Right lobe of liver (tissue), 6 donors: Measurements from ENCODE around the gene SH2B2. TPM values are rescaled to one million over a fixed set of nuclear protein-coding genes. Genes with fewer than 3 reads are reported as not detected.

ENCODE experiments used
- ATAC-seq, 4 donors: fragments of 200-7000 bp; cut with Tn5 transposase; one replicate each; pipeline ENCODE4 v1.9.1; 2020; ENCODE audit warnings: mild to moderate bottlenecking in 4 of 4, moderate library complexity in 4 of 4
- DNase-seq, 3 donors: peaks; one replicate each; pipeline ENCODE4 v3.0.0-alpha.2; 2020
- H3K27ac ChIP-seq, 3 donors: fragments of 200-600 bp; one replicate each; pipeline ENCODE4 v1.8.0; 2022
- H3K27me3 ChIP-seq, 2 donors: fragments of 200-600 bp; one replicate each; pipeline ENCODE4 v1.8.0; 2022
- H3K36me3 ChIP-seq, 4 donors: fragments of 200-600 bp; sonication (generic) in 1 of 4; one replicate each; pipeline versions ENCODE4 v1.5.1 to v1.8.0; 2017 to 2022; ENCODE audit warnings: control low read depth in 1 of 4
- H3K4me1 ChIP-seq, 4 donors: fragments of 200-600 bp; sonication (generic) in 1 of 4; one replicate each; pipeline versions ENCODE4 v1.5.1 to v1.8.0; 2017 to 2022; ENCODE audit warnings: control low read depth in 1 of 4
- H3K4me3 ChIP-seq, 3 donors: fragments of 200-600 bp; one replicate each; pipeline ENCODE4 v1.8.0; 2022
- H3K9me3 ChIP-seq, 4 donors: fragments of 200-600 bp; sonication (generic) in 1 of 4; one replicate each; pipeline versions ENCODE4 v1.5.1 to v1.8.0; 2017 to 2022; ENCODE audit warnings: control low read depth in 1 of 4
- POLR2A ChIP-seq: fragments of 450-650 bp; IDR thresholded peaks from one replicate; pipeline ENCODE4 v1.6.1; 2017; ENCODE audit warnings: antibody characterized with exemption, mild to moderate bottlenecking
- WGBS: methylation state at CpG from one replicate; pipeline ENCODE4 v1.1.6; 2018; ENCODE audit warnings: low coverage, low lambda C conversion rate; ENCODE audit not compliant: insufficient coverage; ENCODE audit errors: missing lambda C conversion rate; 5-methylcytosine and 5-hydroxymethylcytosine counted together
- intact Hi-C, 2 donors: fragments of 100-400 bp; cut with DNase I; formaldehyde crosslinking; loops; one replicate each; pipeline versions ENCODE4 v1.11.2 to v1.14.1; 2022
- total RNA-seq, 6 experiments: library from RNA; depleted of rRNA in 2 of 6; stranded (reverse); fragments of >200 nt in 2 of 6; fragmentation: NEBNext Ultra II Directional in 3 of 6; extraction: Animal tissue kit (Norgen Biotek cat#: 25700) in 3 of 6; gene quantifications; one replicate each; pipeline versions ENCODE4 v1.1.0 to v1.2.4, GENCODE V29; 2016 to 2023
- TF ChIP-seq, protein P1 (sequence below), 4 donors: fragments of 200-600 bp in 3 of 4; fragments of 450-650 bp in 1 of 4; IDR thresholded peaks; one replicate each; pipeline versions ENCODE4 v1.5.1 to v1.8.0; 2016 to 2022; ENCODE audit warnings: antibody characterized with exemption in 4 of 4, mild to moderate bottlenecking in 2 of 4
- donor health status: DM: no; HTN: yes; CAD: no.
- donor health status: DM: no; HTN: no; CAD: no.
- donor health status: DM: no; HTN: no; CAD: no.
- donor health status: DM: no; HTN: yes; CAD: no.
- donor health status: DM: no; HTN: yes; CAD: no.

The SH2B2 gene
- total RNA-seq, 6 experiments from 2014 or later = 1.7 to 3.1 (median 2.6) TPM

DNA sequence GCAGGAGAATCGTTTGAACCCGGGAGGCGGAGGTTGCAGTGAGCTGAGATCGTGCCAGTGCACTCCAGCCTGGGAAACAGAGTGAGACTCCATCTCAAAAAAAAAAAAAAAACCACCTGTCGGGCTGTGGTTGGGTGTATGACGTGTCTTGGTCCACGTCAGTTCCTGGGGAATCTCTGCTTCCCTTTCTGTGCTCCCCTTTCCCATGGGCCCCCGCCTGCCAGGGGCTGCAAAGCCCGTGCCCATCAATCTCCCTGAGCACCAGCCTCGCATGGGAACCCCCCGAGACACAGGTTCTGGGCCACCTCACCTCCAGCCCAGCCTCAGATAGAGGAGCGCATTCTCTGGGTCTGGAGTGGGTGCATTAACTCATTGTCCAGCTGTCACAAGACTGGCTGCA, 2.3 kb upstream of the SH2B2 start:
- DNase-seq = no peak
- Histone ChIP-seq H3K4me1 (peaks cover 0 to 13% (median 0%) of the 10 kb centered on the region in 4 donors), H3K27me3 (no peaks in the 10 kb centered on the region), H3K27ac (no peak overlapping the region), H3K4me3 (no peak overlapping the region), H3K36me3 (no peaks in the 10 kb centered on the region), H3K9me3 (no peaks in the 10 kb centered on the region)
- no peak for ATAC-seq
- no peak for TF ChIP-seq POLR2A
- WGBS = 55% methylated on average over 2 of the region's 12 CpGs
- intact Hi-C loops = loop anchor here (5.0 kb wide), 1 partner anchor 108 kb away; no protein-coding TSS in a partner anchor

DNA sequence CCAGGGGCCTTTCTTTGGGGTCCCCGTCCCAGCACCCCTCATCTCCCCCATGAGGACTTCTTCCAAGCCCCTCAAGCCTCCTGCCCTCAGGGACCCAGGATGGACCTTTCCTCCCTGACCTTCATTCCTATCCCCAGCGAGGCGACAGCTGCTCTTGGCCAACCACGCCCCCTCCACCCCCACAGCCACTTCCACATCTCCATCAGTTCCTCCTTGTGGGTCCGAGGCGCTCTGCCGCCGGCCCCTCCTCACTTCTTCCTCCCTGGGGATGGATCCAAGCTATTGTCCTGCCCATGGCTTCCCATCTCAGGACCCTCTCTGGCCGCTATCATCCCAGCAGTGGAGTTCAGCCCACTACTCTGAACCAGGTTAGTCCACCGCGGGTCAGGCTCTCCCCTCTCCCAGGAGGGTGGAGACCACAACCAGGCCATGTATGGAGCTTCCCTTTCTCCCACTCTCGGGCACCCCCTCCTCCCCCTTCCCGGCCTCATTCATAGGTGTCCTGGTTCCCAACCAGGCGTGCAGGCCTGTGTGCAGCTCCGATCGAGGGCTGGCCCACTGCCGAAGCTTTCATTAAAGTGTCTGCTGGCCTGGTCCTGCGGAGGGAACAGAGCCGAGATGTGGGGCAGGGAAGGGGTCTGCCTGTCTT, 1.7 kb upstream of the SH2B2 start:
- no peaks in the 10 kb centered on the region for H3K36me3 ChIP-seq
- peaks cover 0 to 13% (median 0%) of the 10 kb centered on the region in 4 donors for H3K4me1 ChIP-seq
- ATAC-seq (peak in 2 of 4 donors; percentile 5 to 6), DNase-seq (peak in 2 of 3 donors; percentile 59 to 80)
- H3K4me3 ChIP-seq = peak overlapping the region in 2 of 3 donors; percentile 5 to 16
- intact Hi-C loops = loop anchor here (5.0 kb wide), 1 partner anchor 107 kb away; no protein-coding TSS in a partner anchor
- H3K27me3 ChIP-seq = no peaks in the 10 kb centered on the region
- H3K9me3 ChIP-seq = no peaks in the 10 kb centered on the region
- 43% methylated on average over 14 of the region's 19 CpGs for WGBS
- peak overlapping the region in 1 of 3 donors; percentile 84 for H3K27ac ChIP-seq
- TF ChIP-seq POLR2A = no peak
- TF ChIP-seq, protein P1, sequence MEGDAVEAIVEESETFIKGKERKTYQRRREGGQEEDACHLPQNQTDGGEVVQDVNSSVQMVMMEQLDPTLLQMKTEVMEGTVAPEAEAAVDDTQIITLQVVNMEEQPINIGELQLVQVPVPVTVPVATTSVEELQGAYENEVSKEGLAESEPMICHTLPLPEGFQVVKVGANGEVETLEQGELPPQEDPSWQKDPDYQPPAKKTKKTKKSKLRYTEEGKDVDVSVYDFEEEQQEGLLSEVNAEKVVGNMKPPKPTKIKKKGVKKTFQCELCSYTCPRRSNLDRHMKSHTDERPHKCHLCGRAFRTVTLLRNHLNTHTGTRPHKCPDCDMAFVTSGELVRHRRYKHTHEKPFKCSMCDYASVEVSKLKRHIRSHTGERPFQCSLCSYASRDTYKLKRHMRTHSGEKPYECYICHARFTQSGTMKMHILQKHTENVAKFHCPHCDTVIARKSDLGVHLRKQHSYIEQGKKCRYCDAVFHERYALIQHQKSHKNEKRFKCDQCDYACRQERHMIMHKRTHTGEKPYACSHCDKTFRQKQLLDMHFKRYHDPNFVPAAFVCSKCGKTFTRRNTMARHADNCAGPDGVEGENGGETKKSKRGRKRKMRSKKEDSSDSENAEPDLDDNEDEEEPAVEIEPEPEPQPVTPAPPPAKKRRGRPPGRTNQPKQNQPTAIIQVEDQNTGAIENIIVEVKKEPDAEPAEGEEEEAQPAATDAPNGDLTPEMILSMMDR (IDR thresholded peaks at IDR 0.05) = no peak

DNA sequence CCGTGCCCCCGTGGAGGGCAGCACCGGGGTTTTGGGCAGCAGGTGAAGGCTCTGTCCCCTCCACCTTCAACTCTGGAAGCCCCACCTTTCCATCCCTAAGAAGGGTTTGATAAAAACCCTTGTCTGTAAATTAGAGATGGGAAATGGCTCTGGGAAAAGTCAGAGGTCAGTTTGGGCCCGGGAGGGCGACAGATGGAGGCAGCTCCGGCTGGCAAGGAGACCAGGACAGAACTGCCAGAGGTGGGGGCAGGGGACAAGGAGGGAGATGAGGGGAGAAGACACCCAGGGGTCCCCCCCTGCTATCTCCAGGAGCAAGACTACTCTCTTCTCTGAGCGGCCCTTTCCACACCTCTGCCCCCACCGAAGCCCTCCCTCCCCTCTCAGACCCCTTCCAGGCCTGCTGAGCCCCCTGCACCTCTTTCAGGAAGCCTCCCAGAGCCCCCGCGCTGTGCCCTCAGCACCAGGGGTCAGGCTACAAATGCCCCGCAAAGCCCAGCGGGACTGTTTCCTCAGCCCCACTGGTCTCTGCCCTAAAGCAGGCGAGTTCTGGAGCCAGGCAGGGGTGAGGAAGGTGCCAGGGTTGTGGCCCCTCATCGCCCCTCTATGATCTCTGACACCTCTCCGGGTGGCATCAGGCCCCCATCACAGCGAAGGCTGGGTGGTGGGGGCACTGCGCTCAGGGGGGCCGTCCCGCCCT, 980 bp upstream of the SH2B2 start:
- H3K27me3 ChIP-seq = no peaks in the 10 kb centered on the region
- no peaks in the 10 kb centered on the region for H3K36me3 ChIP-seq
- intact Hi-C loops = no loop called here
- H3K4me3 ChIP-seq = peak overlapping the region; percentile 56 to 80 (median 70)
- TF ChIP-seq, protein P1 (IDR thresholded peaks at IDR 0.05) = no peak
- TF ChIP-seq POLR2A = no peak
- H3K27ac ChIP-seq = peak overlapping the region in 2 of 3 donors; percentile 73 to 84
- peaks cover 0 to 13% (median 0%) of the 10 kb centered on the region in 4 donors for H3K4me1 ChIP-seq
- WGBS = 15% methylated on average over 4 of the region's 19 CpGs
- no peaks in the 10 kb centered on the region for H3K9me3 ChIP-seq
- DNase-seq (no peak), ATAC-seq (no peak)

DNA sequence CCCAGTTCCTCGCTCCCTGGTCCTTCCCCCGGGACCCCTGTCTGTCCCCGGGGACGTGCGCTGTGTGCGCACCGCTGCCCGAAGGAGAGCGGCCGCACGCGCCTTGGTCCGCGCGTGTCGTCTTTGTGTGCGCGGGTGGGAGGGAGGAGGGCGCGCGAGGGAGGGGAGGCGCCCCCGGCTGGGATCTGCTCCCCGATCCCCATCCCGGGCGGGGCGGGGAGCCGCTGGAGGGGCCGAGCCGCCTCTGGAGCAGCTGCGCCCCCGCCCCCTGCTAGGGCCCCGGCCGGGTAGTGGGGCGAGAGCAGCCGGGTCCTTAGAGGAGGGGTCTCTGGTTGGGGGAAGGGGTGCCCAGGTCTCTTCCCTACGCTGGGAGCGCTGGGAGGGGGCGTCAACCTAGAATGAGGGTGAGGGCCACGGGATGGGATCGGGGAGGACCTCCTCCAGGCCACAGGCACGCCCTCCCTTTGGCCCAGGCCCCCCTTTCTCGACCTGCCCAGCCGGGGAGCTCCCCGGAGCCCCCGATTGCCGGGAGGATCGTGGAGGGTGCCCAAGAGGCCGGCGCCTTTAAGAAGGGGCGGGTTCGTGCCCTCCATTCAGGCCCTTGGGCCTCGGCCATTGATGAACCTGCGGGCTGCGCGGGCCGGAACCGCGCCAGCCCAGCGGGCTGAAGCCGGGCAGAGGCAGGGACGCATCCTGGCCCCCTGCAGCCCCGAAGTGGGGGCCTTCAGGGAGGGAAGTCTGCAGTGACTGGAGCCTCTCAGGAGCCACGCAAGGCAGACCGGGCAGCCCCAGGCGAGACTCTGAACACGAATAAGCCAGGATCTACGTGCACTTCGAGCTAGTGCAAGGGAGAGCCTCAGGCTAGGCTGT, 678 bp downstream of the SH2B2 start:
- TF ChIP-seq POLR2A = no peak
- TF ChIP-seq, protein P1 (IDR thresholded peaks at IDR 0.05) = no peak
- no peaks in the 10 kb centered on the region for H3K36me3 ChIP-seq
- intact Hi-C loops = no loop called here
- H3K27me3 ChIP-seq = no peaks in the 10 kb centered on the region
- H3K27ac ChIP-seq = peak overlapping the region in 1 of 3 donors; percentile 24
- no CpG with 5 or more reads among the region's 69 CpGs for WGBS
- peaks cover 0 to 13% (median 0%) of the 10 kb centered on the region in 4 donors for H3K4me1 ChIP-seq
- H3K4me3 ChIP-seq = peak overlapping the region; percentile 61 to 80 (median 65)
- DNase-seq (peak; percentile 58 to 71 (median 69)), ATAC-seq (peak; percentile 54 to 73 (median 64))
- H3K9me3 ChIP-seq = no peaks in the 10 kb centered on the region
